Natural killer cell treated with Interleukin-12 subunit alpha and Interleukin-12 subunit beta and Interleukin-15 and Interleukin-18, amount 100 ng/mL, for 72 hours (primary cell): ENCODE measurements around the gene IP6K1. TPM values are rescaled to one million over a fixed set of nuclear protein-coding genes. Genes with fewer than 3 reads are reported as not detected.
A peak's percentile ranks its signal among the peaks of the same experiment; 100 is the strongest.

Source experiments
- ATAC-seq, 2 donors: fragments of 150-1000 bp; cut with Tn5 transposase in 1 of 2; sonication (Bioruptor Pico), chemical (Tn5 transposase) in 1 of 2; 2 replicates each; pipeline ENCODE4 v1.10.0; 2021
- DNase-seq: peaks from one replicate; pipeline ENCODE4 v3.0.0; 2022; ENCODE audit warnings: low spot score
- H3K27ac Mint-ChIP-seq, 2 donors: 1 replicate in 1 of 2; 2 replicates in 1 of 2; pipeline ENCODE4 v1.8.0; 2022; ENCODE audit warnings: mixed read lengths in 2 of 2, mild to moderate bottlenecking in 1 of 2, moderate library complexity in 1 of 2
- H3K27me3 Mint-ChIP-seq, 2 donors: 1 replicate in 1 of 2; 2 replicates in 1 of 2; pipeline ENCODE4 v1.8.0; 2022; ENCODE audit warnings: mixed read lengths in 2 of 2
- H3K36me3 Mint-ChIP-seq: one replicate; pipeline ENCODE4 v1.8.0; 2022; ENCODE audit warnings: mixed read lengths
- H3K4me1 Mint-ChIP-seq, 2 donors: 1 replicate in 1 of 2; 2 replicates in 1 of 2; pipeline ENCODE4 v1.8.0; 2022; ENCODE audit warnings: low read depth in 2 of 2, mixed read lengths in 2 of 2, mild to moderate bottlenecking in 1 of 2
- H3K4me3 Mint-ChIP-seq: one replicate; pipeline ENCODE4 v1.8.0; 2022; ENCODE audit warnings: mixed read lengths
- H3K9me3 Mint-ChIP-seq: 2 replicates; pipeline ENCODE4 v1.8.0; 2022; ENCODE audit warnings: mixed read lengths
- total RNA-seq, 2 donors: library from RNA; stranded (reverse); gene quantifications; one replicate each; pipeline ENCODE4 v1.2.3, GENCODE V29; 2022

Gene IP6K1
- total RNA-seq, 2 donors from 2014 or later, result 53.4 to 56.7 TPM

- ATAC-seq (no peak), DNase-seq (peak; percentile 37)
- Mint-ChIP-seq H3K4me3 (no peak overlapping the region), H3K27ac (no peak overlapping the region), H3K4me1 (peaks cover 13 to 17% of the 10 kb centered on the region in 2 donors), H3K36me3 (no peaks in the 10 kb centered on the region), H3K27me3 (no peaks in the 10 kb centered on the region), H3K9me3 (no peaks in the 10 kb centered on the region)
Observed at GRCh38 chr3:49712631-49713317, 73.6 kb downstream of the IP6K1 start.

DNA sequence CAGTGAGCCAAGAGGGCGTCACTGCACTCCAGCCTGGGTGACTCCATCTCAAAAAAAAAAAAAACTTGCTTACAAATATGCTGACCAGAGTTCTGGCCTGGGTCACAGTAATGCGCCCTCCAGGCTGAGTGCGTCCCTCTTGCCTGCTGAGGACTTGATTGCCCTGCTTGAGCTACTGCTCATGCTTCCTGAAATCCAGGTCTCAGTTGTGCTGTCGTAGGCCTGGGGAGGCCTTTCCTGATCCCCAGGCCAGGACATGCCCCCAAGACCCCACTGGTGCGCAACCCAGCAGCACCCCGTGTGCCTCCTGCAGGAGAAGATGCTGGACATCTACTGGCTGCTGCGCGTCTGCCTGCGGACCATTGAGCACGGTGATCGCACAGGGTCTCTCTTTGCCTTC is 74.2 kb downstream of the IP6K1 start:
- H3K27me3 Mint-ChIP-seq, result no peaks in the 10 kb centered on the region
- H3K4me3 Mint-ChIP-seq, result no peak overlapping the region
- ATAC-seq (no peak), DNase-seq (peak; percentile 25)
- H3K4me1 Mint-ChIP-seq, result peaks cover 13 to 14% of the 10 kb centered on the region in 2 donors
- H3K36me3 Mint-ChIP-seq, result no peaks in the 10 kb centered on the region
- H3K27ac Mint-ChIP-seq, result peak overlapping the region in 1 of 2 donors; percentile 76
- H3K9me3 Mint-ChIP-seq, result no peaks in the 10 kb centered on the region

DNA sequence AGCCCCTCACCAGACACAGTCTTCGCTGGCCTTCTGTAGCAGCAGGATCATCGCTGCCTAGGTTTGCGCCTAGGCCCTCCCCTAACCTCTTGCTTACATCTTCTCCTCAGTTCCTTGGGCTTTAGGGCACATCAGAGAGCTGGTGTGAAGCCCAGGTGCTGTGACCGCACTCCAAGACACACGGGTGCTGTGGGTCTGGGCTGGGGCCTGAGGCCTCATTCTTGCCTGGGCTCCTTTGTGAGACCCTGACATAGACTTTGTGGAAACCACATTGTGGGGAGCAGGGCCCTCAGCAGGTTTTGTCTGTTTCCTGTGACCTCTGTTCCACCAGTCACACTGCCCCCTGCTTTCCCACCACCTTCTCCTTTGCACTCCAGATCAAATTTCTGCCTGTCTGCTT is 74.9 kb downstream of the IP6K1 start:
- H3K4me1 Mint-ChIP-seq, result peaks cover 13 to 14% of the 10 kb centered on the region in 2 donors
- H3K4me3 Mint-ChIP-seq, result no peak overlapping the region
- peak; percentile 50 for DNase-seq
- H3K36me3 Mint-ChIP-seq, result no peaks in the 10 kb centered on the region
- H3K9me3 Mint-ChIP-seq, result no peaks in the 10 kb centered on the region
- ATAC-seq, result no peak
- H3K27me3 Mint-ChIP-seq, result no peaks in the 10 kb centered on the region
- peak overlapping the region in 1 of 2 donors; percentile 76 for H3K27ac Mint-ChIP-seq

DNA sequence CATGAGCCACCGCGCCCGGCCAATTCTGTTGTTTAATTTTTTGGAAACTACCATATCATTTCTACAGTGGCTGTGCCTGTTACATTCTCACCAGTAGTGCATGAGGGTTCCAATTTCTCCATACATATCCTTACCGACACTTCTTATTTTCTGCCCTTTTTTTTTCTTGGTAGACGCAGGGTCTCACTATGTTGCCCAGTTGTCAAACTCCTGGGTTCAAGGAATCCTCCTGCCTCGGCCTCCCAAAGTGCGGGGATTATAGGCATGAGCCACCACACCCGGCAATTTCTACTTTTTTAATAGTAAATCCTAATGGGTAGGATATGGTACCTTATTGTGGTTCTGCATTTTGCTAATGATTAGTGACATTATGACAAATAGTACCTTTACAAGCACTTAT is 76.5 kb downstream of the IP6K1 start:
- Mint-ChIP-seq H3K36me3 (no peaks in the 10 kb centered on the region), H3K27ac (no peak overlapping the region)
- ATAC-seq, result no peak

DNA sequence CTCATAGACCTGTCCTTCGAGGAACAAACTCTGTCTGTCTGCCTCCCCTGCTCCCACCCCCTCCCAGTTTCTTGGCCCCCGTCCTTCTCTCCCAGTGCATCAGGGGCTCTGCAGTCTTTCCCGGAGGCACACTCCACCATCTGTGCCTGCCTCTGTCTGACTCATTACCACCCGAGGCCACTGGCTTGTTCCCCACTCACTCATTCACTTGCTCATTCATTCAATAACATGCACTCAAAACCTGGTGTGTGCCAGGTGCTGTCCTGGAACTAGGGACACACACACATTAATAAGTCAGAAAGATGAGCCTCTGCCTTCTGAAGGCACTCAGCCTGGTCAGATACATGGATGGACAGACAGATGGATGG is 79.2 kb downstream of the IP6K1 start:
- H3K4me3 Mint-ChIP-seq, result no peak overlapping the region
- peaks cover 11 to 19% of the 10 kb centered on the region in 2 donors for H3K4me1 Mint-ChIP-seq
- H3K27me3 Mint-ChIP-seq, result no peaks in the 10 kb centered on the region
- DNase-seq (peak; percentile 2), ATAC-seq (no peak)
- H3K9me3 Mint-ChIP-seq, result no peaks in the 10 kb centered on the region
- no peaks in the 10 kb centered on the region for H3K36me3 Mint-ChIP-seq
- H3K27ac Mint-ChIP-seq, result no peak overlapping the region

More for the DNA sequence above, 76.5 kb downstream of the IP6K1 start:
- H3K4me3 Mint-ChIP-seq, result no peak overlapping the region
- DNase-seq, result no peak
- no peaks in the 10 kb centered on the region for H3K27me3 Mint-ChIP-seq
- peaks cover 13 to 14% of the 10 kb centered on the region in 2 donors for H3K4me1 Mint-ChIP-seq
- no peaks in the 10 kb centered on the region for H3K9me3 Mint-ChIP-seq

DNA sequence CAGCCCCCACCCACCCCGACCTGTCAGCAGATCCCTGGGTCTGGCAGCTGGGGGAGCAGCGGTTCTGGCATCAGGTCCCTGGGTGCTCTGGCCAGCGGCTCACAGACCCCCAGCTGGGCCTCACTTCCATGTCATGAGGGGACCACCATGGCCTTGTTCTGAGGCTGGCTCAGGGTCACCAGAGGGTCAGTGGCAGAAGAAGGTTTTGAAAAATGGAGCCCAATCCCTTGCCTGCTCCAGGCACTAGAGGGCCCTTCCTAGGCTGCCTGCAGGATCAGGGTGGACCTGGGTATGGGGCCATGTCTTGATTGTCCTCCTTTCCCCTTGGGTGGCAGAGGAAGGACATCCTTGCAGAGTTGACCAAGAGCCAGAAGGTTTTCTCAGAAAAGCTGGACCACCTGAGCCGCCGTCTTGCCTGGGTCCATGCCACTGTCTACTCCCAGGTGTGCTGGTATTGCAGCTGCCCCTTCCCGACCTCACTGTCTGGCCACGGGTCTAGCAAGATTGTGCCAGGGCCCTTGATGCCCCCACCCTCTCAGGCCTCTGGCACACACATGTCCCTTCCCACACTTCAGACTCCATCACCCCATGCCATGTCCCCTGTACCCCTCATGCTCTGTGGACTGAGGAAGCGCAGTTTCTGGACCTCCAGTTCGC is 79.8 kb downstream of the IP6K1 start:
- H3K9me3 Mint-ChIP-seq, result no peaks in the 10 kb centered on the region
- no peaks in the 10 kb centered on the region for H3K27me3 Mint-ChIP-seq
- H3K4me1 Mint-ChIP-seq, result peaks cover 5 to 15% of the 10 kb centered on the region in 2 donors
- no peak for ATAC-seq
- DNase-seq, result peak; percentile 52
- H3K27ac Mint-ChIP-seq, result no peak overlapping the region
- no peaks in the 10 kb centered on the region for H3K36me3 Mint-ChIP-seq
- H3K4me3 Mint-ChIP-seq, result no peak overlapping the region

DNA sequence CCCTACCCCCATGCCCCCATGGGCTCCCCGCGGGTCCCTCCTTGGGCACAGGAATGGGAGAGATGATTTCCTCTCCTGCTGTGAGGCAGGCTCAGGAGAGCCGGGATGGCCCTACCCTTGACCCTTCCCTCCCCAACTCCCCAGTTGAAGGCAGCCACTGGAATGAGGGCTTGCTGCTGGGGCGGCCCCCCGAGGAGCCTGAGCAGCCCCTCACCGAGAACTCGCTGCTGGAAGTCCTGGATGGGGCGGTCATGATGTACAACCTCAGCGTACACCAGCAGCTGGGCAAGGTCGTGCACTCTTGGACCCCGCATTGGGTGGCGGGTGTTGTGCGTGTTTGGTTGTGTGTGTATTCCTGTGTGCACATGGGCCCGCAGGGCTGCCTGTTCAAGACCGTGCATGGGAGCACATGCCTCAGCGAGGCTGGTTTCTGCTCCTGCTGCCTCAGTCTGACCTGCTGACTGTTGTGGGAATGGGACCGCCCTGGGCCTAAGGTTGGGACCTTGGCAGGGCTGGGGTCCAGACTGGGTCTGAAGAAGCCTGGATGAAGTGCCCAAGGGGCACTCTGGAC is 80.9 kb downstream of the IP6K1 start:
- H3K4me3 Mint-ChIP-seq, result no peak overlapping the region
- no peak for ATAC-seq
- H3K27ac Mint-ChIP-seq, result no peak overlapping the region
- no peak for DNase-seq
- H3K36me3 Mint-ChIP-seq, result no peaks in the 10 kb centered on the region
- H3K9me3 Mint-ChIP-seq, result no peaks in the 10 kb centered on the region
- H3K27me3 Mint-ChIP-seq, result no peaks in the 10 kb centered on the region
- H3K4me1 Mint-ChIP-seq, result peaks cover 0 to 9% of the 10 kb centered on the region in 2 donors

DNA sequence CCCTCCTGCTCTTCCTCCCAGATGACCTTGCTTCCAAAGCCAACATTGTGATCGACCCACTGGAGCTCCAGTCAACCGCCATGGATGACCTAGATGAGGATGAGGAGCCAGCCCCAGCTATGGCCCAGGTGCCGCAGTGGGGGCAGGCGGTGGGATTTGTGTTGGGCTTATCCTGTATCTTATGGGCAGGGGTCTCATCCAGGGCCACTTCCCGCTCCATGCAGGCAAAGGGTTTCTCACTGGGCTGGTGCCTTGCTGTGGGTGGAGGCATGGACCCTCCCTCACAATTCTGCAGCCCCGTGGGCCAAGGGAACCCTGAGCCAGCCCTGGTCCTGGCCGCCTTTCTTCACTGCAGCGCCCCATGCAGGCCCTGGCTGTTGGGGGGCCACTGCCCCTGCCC is 81.7 kb downstream of the IP6K1 start:
- Mint-ChIP-seq H3K36me3 (no peaks in the 10 kb centered on the region), H3K9me3 (no peaks in the 10 kb centered on the region), H3K27me3 (no peaks in the 10 kb centered on the region), H3K4me1 (peaks cover 0 to 9% of the 10 kb centered on the region in 2 donors), H3K4me3 (no peak overlapping the region), H3K27ac (no peak overlapping the region)
- ATAC-seq (no peak), DNase-seq (no peak)

GRCh38 chr3:49703956-49704355 is 82.4 kb downstream of the IP6K1 start:
- no peak for DNase-seq
- H3K4me3 Mint-ChIP-seq, result no peak overlapping the region
- no peak for ATAC-seq
- H3K36me3 Mint-ChIP-seq, result no peaks in the 10 kb centered on the region
- H3K4me1 Mint-ChIP-seq, result peaks cover 0 to 9% of the 10 kb centered on the region in 2 donors
- H3K9me3 Mint-ChIP-seq, result no peaks in the 10 kb centered on the region
- H3K27ac Mint-ChIP-seq, result no peak overlapping the region
- H3K27me3 Mint-ChIP-seq, result no peaks in the 10 kb centered on the region

GRCh38 chr3:49703443-49703927 is 82.9 kb downstream of the IP6K1 start:
- no peak overlapping the region for H3K27ac Mint-ChIP-seq

GRCh38 chr3:49702672-49703071 is 83.7 kb downstream of the IP6K1 start:
- H3K4me1 Mint-ChIP-seq, result peaks cover 0 to 7% of the 10 kb centered on the region in 2 donors

More at GRCh38 chr3:49703443-49703927, 82.9 kb downstream of the IP6K1 start:
- no peaks in the 10 kb centered on the region for H3K9me3 Mint-ChIP-seq
- no peaks in the 10 kb centered on the region for H3K27me3 Mint-ChIP-seq
- ATAC-seq, result peak; percentile 81 to 82
- H3K36me3 Mint-ChIP-seq, result no peaks in the 10 kb centered on the region
- peak; percentile 75 for DNase-seq
- H3K4me1 Mint-ChIP-seq, result peaks cover 0 to 8% of the 10 kb centered on the region in 2 donors
- H3K4me3 Mint-ChIP-seq, result no peak overlapping the region

GRCh38 chr3:49701388-49702077 is 84.8 kb downstream of the IP6K1 start:
- Mint-ChIP-seq H3K36me3 (no peaks in the 10 kb centered on the region), H3K4me1 (peaks cover 0 to 7% of the 10 kb centered on the region in 2 donors), H3K27me3 (no peaks in the 10 kb centered on the region), H3K4me3 (no peak overlapping the region), H3K9me3 (no peaks in the 10 kb centered on the region), H3K27ac (no peak overlapping the region)
- ATAC-seq (no peak), DNase-seq (no peak)

More at GRCh38 chr3:49702672-49703071, 83.7 kb downstream of the IP6K1 start:
- H3K27ac Mint-ChIP-seq, result no peak overlapping the region
- H3K36me3 Mint-ChIP-seq, result no peaks in the 10 kb centered on the region
- H3K4me3 Mint-ChIP-seq, result no peak overlapping the region
- no peaks in the 10 kb centered on the region for H3K9me3 Mint-ChIP-seq
- H3K27me3 Mint-ChIP-seq, result no peaks in the 10 kb centered on the region
- ATAC-seq (no peak), DNase-seq (no peak)

GRCh38 chr3:49700453-49701128 is 85.8 kb downstream of the IP6K1 start:
- no peak for DNase-seq
- no peaks in the 10 kb centered on the region for H3K27me3 Mint-ChIP-seq
- peaks cover 0 to 7% of the 10 kb centered on the region in 2 donors for H3K4me1 Mint-ChIP-seq
- no peak for ATAC-seq
- no peaks in the 10 kb centered on the region for H3K36me3 Mint-ChIP-seq
- H3K9me3 Mint-ChIP-seq, result no peaks in the 10 kb centered on the region
- no peak overlapping the region for H3K4me3 Mint-ChIP-seq
- H3K27ac Mint-ChIP-seq, result no peak overlapping the region
